Left lung (tissue), 14 donors: ENCODE data around the gene CSRP1. TPM values are rescaled to one million over a fixed set of nuclear protein-coding genes. Genes with fewer than 3 reads are reported as not detected.

Source experiments
- ATAC-seq: fragments of 200-7000 bp; cut with Tn5 transposase; one replicate; pipeline ENCODE4 v1.9.1; 2020; ENCODE audit warnings: moderate library complexity
- DNase-seq, 4 donors: peaks; one replicate each; pipeline ENCODE4 v3.0.0-alpha.2; 2013 to 2020
- H3K27ac ChIP-seq, 2 donors: fragments of 200-600 bp; sonication (generic) in 1 of 2; one replicate each; pipeline versions ENCODE4 v1.5.0 to v1.8.0; 2020 to 2021
- H3K27me3 ChIP-seq, 2 donors: fragments of 200-600 bp; sonication (generic) in 1 of 2; one replicate each; pipeline versions ENCODE4 v1.5.0 to v1.8.0; 2020 to 2021
- H3K36me3 ChIP-seq, 2 donors: fragments of 200-600 bp; sonication (generic) in 1 of 2; one replicate each; pipeline versions ENCODE4 v1.5.0 to v1.8.0; 2020 to 2021
- H3K4me1 ChIP-seq, 2 donors: fragments of 200-600 bp; one replicate each; pipeline ENCODE4 v1.8.0; 2021
- H3K4me3 ChIP-seq, 2 donors: fragments of 200-600 bp; sonication (generic) in 1 of 2; one replicate each; pipeline versions ENCODE4 v1.5.0 to v1.8.0; 2020 to 2021; ENCODE audit warnings: mild to moderate bottlenecking in 1 of 2
- H3K9me3 ChIP-seq, 2 donors: fragments of 200-600 bp; sonication (generic) in 1 of 2; one replicate each; pipeline versions ENCODE4 v1.5.0 to v1.8.0; 2020 to 2021
- CTCF ChIP-seq, 2 donors: fragments of 200-600 bp; sonication (generic) in 1 of 2; IDR thresholded peaks; one replicate each; pipeline versions ENCODE4 v1.5.0 to v1.8.0; 2021; ENCODE audit warnings: antibody characterized with exemption in 2 of 2
- intact Hi-C, 2 donors: fragments of 100-400 bp; cut with DNase I; formaldehyde crosslinking; loops; one replicate each; pipeline versions ENCODE4 v1.11.2 to v1.14.2; 2022
- long read RNA-seq, 12 donors: library from polyadenylated mRNA in 2 of 12; unstranded in 2 of 12; transcript quantifications; one replicate each; pipeline ENCODE4 v2.0.0 and lab custom pipeline, GENCODE V29; 2019 to 2026
- polyA plus RNA-seq, 6 donors: library from polyadenylated mRNA; unstranded; fragments of 120-200 nt; gene quantifications; one replicate each; pipeline ENCODE4 v1.2.1, GENCODE V29; 2013; ENCODE audit not compliant: insufficient read length in 6 of 6
- total RNA-seq, 2 donors: library from RNA; stranded (reverse); fragmentation: NEBNext Ultra II Directional; extraction: Animal tissue kit (Norgen Biotek cat#: 25700); gene quantifications; one replicate each; pipeline ENCODE4 v1.2.1, GENCODE V29; 2021
- donor health status: DM: no; HTN: yes; CAD: no.
- donor health status: DM: no; HTN: no; CAD: no.

Gene CSRP1
- total RNA-seq, result 100 to 1,000 TPM; 216 to 235 TPM
- polyA plus RNA-seq, result 100 to 1,000 TPM; 215 to 360 (median 264) TPM
- long read RNA-seq, donor 1, full-length matches to known transcripts, result 158 of 203 reads
- long read RNA-seq, donor 1, partial matches to known transcripts, result 45 of 203 reads
- long read RNA-seq, donor 1, other reads (novel, unspliced or antisense), result 0 of 203 reads
- long read RNA-seq, donor 2, full-length matches to known transcripts, result 109 of 129 reads
- long read RNA-seq, donor 2, partial matches to known transcripts, result 20 of 129 reads
- long read RNA-seq, donor 2, other reads (novel, unspliced or antisense), result 0 of 129 reads
- long read RNA-seq, donor 3, full-length matches to known transcripts, result 85 of 90 reads
- long read RNA-seq, donor 3, partial matches to known transcripts, result 5 of 90 reads
- long read RNA-seq, donor 3, other reads (novel, unspliced or antisense), result 0 of 90 reads
- long read RNA-seq, donor 4, full-length matches to known transcripts, result 155 of 179 reads
- long read RNA-seq, donor 4, partial matches to known transcripts, result 7 of 179 reads
- long read RNA-seq, donor 4, other reads (novel, unspliced or antisense), result 17 of 179 reads
- long read RNA-seq, donor 5, full-length matches to known transcripts, result 114 of 205 reads
- long read RNA-seq, donor 5, partial matches to known transcripts, result 91 of 205 reads
- long read RNA-seq, donor 5, other reads (novel, unspliced or antisense), result 0 of 205 reads
- long read RNA-seq, donor 6, full-length matches to known transcripts, result 104 of 129 reads
- long read RNA-seq, donor 6, partial matches to known transcripts, result 20 of 129 reads
- long read RNA-seq, donor 6, other reads (novel, unspliced or antisense), result 5 of 129 reads
- long read RNA-seq, donor 7, full-length matches to known transcripts, result 29 of 29 reads
- long read RNA-seq, donor 7, partial matches to known transcripts, result 0 of 29 reads
- long read RNA-seq, donor 7, other reads (novel, unspliced or antisense), result 0 of 29 reads
- long read RNA-seq, donor 8, full-length matches to known transcripts, result 82 of 94 reads
- long read RNA-seq, donor 8, partial matches to known transcripts, result 12 of 94 reads
- long read RNA-seq, donor 8, other reads (novel, unspliced or antisense), result 0 of 94 reads
- long read RNA-seq, donor 9, result 0 reads
- long read RNA-seq, donor 10, full-length matches to known transcripts, result 183 of 197 reads
- long read RNA-seq, donor 10, partial matches to known transcripts, result 5 of 197 reads
- long read RNA-seq, donor 10, other reads (novel, unspliced or antisense), result 9 of 197 reads
- long read RNA-seq, donor 11, full-length matches to known transcripts, result 52 of 52 reads
- long read RNA-seq, donor 11, partial matches to known transcripts, result 0 of 52 reads
- long read RNA-seq, donor 11, other reads (novel, unspliced or antisense), result 0 of 52 reads
- long read RNA-seq, donor 12, full-length matches to known transcripts, result 99 of 111 reads
- long read RNA-seq, donor 12, partial matches to known transcripts, result 12 of 111 reads
- long read RNA-seq, donor 12, other reads (novel, unspliced or antisense), result 0 of 111 reads

GRCh38 chr1:201506557-201507359 is at the start of gene CSRP1:
Gene CSRP1 (minus strand): TSS chr1:201507123. CDS start chr1:201496303, 10,820 bp downstream.
- DNase-seq, result peak; percentile 80 to 97 (median 92)
- intact Hi-C loops, result no loop called here
- Histone ChIP-seq H3K9me3 (no peaks in the 10 kb centered on the region), H3K36me3 (no peaks in the 10 kb centered on the region), H3K27ac (peak within 1 kb of the TSS; percentile 90 to 96), H3K4me3 (peak within 1 kb of the TSS; percentile 65 to 73), H3K27me3 (no peaks in the 10 kb centered on the region), H3K4me1 (peaks cover 37 to 73% of the 10 kb centered on the region in 2 donors)
- no peak for TF ChIP-seq CTCF (IDR thresholded peaks at IDR 0.05)
- peak; percentile 83 for ATAC-seq

- Histone ChIP-seq H3K27ac (no peak overlapping the region), H3K4me1 (peaks cover 3 to 82% of the 10 kb centered on the region in 2 donors), H3K36me3 (no peaks in the 10 kb centered on the region), H3K4me3 (no peak overlapping the region), H3K9me3 (no peaks in the 10 kb centered on the region), H3K27me3 (no peaks in the 10 kb centered on the region)
- DNase-seq, result no peak
- intact Hi-C loops, result loop anchor here in 1 of 2 donors (5.0 kb wide), 1 partner anchor 237 kb away; no protein-coding TSS in a partner anchor
- no peak for ATAC-seq
- no peak for TF ChIP-seq CTCF (IDR thresholded peaks at IDR 0.05)
Measured at GRCh38 chr1:201555593-201555945, 48.6 kb upstream of the CSRP1 start.

- no peaks in the 10 kb centered on the region for H3K36me3 ChIP-seq
- ATAC-seq (no peak), DNase-seq (no peak)
- peaks cover 3 to 80% of the 10 kb centered on the region in 2 donors for H3K4me1 ChIP-seq
- H3K9me3 ChIP-seq, result no peaks in the 10 kb centered on the region
- intact Hi-C loops, result loop anchor here in 1 of 2 donors (5.0 kb wide), 1 partner anchor 237 kb away; no protein-coding TSS in a partner anchor
- no peak for TF ChIP-seq CTCF (IDR thresholded peaks at IDR 0.05)
- H3K27ac ChIP-seq, result peak overlapping the region in 1 of 2 donors; percentile 63
- no peaks in the 10 kb centered on the region for H3K27me3 ChIP-seq
- H3K4me3 ChIP-seq, result no peak overlapping the region
Measured at GRCh38 chr1:201554789-201555592, 48.1 kb upstream of the CSRP1 start.
